ENCODE data around the gene FILIP1L.
"Not testable (repeated sequence)": the region's sequence is repeated elsewhere in the genome, so short reads cannot be mapped to it uniquely, and the experiment has no call there.

FILIP1L gene

GRCh38 chr3:100073714-100074307 is 40.5 kb downstream of the FILIP1L start:
- DNase-seq (ENCODE audit: low spot score), result no peak

GRCh38 chr3:100073049-100073713 is 41.1 kb downstream of the FILIP1L start:
- DNase-seq (ENCODE audit: low spot score), result no peak

GRCh38 chr3:100072326-100073048 is 41.8 kb downstream of the FILIP1L start:
- DNase-seq (ENCODE audit: low spot score), result peak; percentile 36

GRCh38 chr3:100069472-100069871 is 44.8 kb downstream of the FILIP1L start:
- DNase-seq (ENCODE audit: low spot score), result no peak

GRCh38 chr3:100068826-100069225 is 45.5 kb downstream of the FILIP1L start:
- peak; percentile 74 for DNase-seq (ENCODE audit: low spot score)

GRCh38 chr3:100067589-100067988 is 46.7 kb downstream of the FILIP1L start:
- DNase-seq (ENCODE audit: low spot score), result no peak

- no peak for DNase-seq (ENCODE audit: low spot score)
Measured at GRCh38 chr3:100063929-100064461, 50.3 kb downstream of the FILIP1L start.

GRCh38 chr3:100062665-100063064 is 51.6 kb downstream of the FILIP1L start:
- no peak for DNase-seq (ENCODE audit: low spot score)

- DNase-seq (ENCODE audit: low spot score), result no peak
Measured at GRCh38 chr3:100060685-100061484, 53.4 kb downstream of the FILIP1L start.

- DNase-seq (ENCODE audit: low spot score), result no peak
Measured at GRCh38 chr3:100059472-100059871, 54.8 kb downstream of the FILIP1L start.

- DNase-seq (ENCODE audit: low spot score), result no peak
Measured at GRCh38 chr3:100057716-100058575, 56.4 kb downstream of the FILIP1L start.

- no peak for DNase-seq (ENCODE audit: low spot score)
Measured at GRCh38 chr3:100053951-100054620, 60.2 kb downstream of the FILIP1L start.

- not testable (repeated sequence) for DNase-seq (ENCODE audit: low spot score)
Measured at GRCh38 chr3:100051513-100051912, 62.8 kb downstream of the FILIP1L start.

GRCh38 chr3:100048248-100048647 is 66.1 kb downstream of the FILIP1L start:
- DNase-seq (ENCODE audit: low spot score), result no peak

GRCh38 chr3:100047455-100048141 is 66.7 kb downstream of the FILIP1L start:
- DNase-seq (ENCODE audit: low spot score), result no peak

GRCh38 chr3:100046986-100047385 is 67.3 kb downstream of the FILIP1L start:
- no peak for DNase-seq (ENCODE audit: low spot score)

- no peak for DNase-seq (ENCODE audit: low spot score)
Measured at GRCh38 chr3:100045696-100046095, 68.6 kb downstream of the FILIP1L start.

GRCh38 chr3:100044369-100044768 is 69.9 kb downstream of the FILIP1L start:
- peak; percentile 5 for DNase-seq (ENCODE audit: low spot score)

GRCh38 chr3:100043271-100043670 is 71.0 kb downstream of the FILIP1L start:
- no peak for DNase-seq (ENCODE audit: low spot score)

Data from CD4-positive, alpha-beta T cell treated with Interleukin-2 at 100 ng/mL for 4 hours (primary cell).